Lower leg skin (tissue), 4 donors: ENCODE results near the gene IL9R. TPM values are rescaled to one million over a fixed set of nuclear protein-coding genes. Genes with fewer than 3 reads are reported as not detected.
"Not testable (repeated sequence)": the region's sequence is repeated elsewhere in the genome, so short reads cannot be mapped to it uniquely, and the experiment has no call there.

ENCODE experiments used
- DNase-seq, 2 donors: peaks; one replicate each; pipeline ENCODE4 v3.0.0-alpha.2; 2019; ENCODE audit warnings: low spot score in 2 of 2
- H3K4me3 ChIP-seq: fragments of 200-600 bp; sonication (generic); 2 replicates; pipeline ENCODE4 v1.5.1; 2017; ENCODE audit warnings: mild to moderate bottlenecking, low read depth; ENCODE audit not compliant: poor library complexity, severe bottlenecking
- POLR2A ChIP-seq, 2 donors: fragments of 450-650 bp; IDR thresholded peaks; one replicate each; pipeline ENCODE4 v1.6.1; 2016 to 2017; ENCODE audit warnings: antibody characterized with exemption in 2 of 2, mild to moderate bottlenecking in 1 of 2, moderate library complexity in 1 of 2
- WGBS, 2 donors: methylation state at CpG; one replicate each; pipeline ENCODE4 v1.1.5; 2018; 5-methylcytosine and 5-hydroxymethylcytosine counted together
- intact Hi-C: fragments of 100-400 bp; cut with DNase I; formaldehyde crosslinking; loops from one replicate; pipeline ENCODE4 v1.15.0; 2023; ENCODE audit warnings: low total_unique reads
- total RNA-seq, 4 donors: library from RNA; depleted of rRNA; stranded (reverse); fragments of >200 nt; gene quantifications; one replicate each; pipeline ENCODE4 v1.1.0, GENCODE V29; 2016
- TF ChIP-seq, protein P1 (sequence below), 3 donors: fragments of 450-650 bp; IDR thresholded peaks; one replicate each; pipeline ENCODE4 v1.5.1; 2016; ENCODE audit warnings: antibody characterized with exemption in 3 of 3, mild to moderate bottlenecking in 3 of 3, moderate library complexity in 2 of 3

The IL9R gene
- total RNA-seq, 4 donors from 2014 or later = 0.26 to 0.27 TPM; not detected in 2

DNA sequence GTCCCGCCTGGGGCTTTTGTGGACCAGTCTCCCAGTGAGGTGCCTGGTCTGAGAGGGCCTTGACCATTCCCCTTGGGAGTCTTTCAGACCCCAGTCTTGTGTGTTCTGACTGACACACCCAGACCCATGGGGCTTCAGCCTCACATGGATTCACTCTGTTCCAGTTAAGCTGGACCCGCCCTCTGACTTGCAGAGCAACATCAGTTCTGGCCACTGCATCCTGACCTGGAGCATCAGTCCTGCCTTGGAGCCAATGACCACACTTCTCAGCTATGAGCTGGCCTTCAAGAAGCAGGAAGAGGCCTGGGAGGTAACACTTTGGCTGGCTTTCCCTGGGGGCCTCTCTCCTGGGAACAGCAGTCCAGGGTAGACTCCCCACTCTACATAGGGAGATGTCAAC is 6.8 kb downstream of the IL9R start:
- intact Hi-C loops = no loop called here
- DNase-seq = peak in 1 of 2 donors; percentile 72
- H3K4me3 ChIP-seq = no peak overlapping the region
- WGBS, 2 donors = 40 to 68% methylated on average over 2 of the region's 2 CpGs
- no peak for TF ChIP-seq POLR2A (IDR thresholded peaks at IDR 0.05)
- TF ChIP-seq, protein P1, sequence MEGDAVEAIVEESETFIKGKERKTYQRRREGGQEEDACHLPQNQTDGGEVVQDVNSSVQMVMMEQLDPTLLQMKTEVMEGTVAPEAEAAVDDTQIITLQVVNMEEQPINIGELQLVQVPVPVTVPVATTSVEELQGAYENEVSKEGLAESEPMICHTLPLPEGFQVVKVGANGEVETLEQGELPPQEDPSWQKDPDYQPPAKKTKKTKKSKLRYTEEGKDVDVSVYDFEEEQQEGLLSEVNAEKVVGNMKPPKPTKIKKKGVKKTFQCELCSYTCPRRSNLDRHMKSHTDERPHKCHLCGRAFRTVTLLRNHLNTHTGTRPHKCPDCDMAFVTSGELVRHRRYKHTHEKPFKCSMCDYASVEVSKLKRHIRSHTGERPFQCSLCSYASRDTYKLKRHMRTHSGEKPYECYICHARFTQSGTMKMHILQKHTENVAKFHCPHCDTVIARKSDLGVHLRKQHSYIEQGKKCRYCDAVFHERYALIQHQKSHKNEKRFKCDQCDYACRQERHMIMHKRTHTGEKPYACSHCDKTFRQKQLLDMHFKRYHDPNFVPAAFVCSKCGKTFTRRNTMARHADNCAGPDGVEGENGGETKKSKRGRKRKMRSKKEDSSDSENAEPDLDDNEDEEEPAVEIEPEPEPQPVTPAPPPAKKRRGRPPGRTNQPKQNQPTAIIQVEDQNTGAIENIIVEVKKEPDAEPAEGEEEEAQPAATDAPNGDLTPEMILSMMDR (IDR thresholded peaks at IDR 0.05) = no peak

DNA sequence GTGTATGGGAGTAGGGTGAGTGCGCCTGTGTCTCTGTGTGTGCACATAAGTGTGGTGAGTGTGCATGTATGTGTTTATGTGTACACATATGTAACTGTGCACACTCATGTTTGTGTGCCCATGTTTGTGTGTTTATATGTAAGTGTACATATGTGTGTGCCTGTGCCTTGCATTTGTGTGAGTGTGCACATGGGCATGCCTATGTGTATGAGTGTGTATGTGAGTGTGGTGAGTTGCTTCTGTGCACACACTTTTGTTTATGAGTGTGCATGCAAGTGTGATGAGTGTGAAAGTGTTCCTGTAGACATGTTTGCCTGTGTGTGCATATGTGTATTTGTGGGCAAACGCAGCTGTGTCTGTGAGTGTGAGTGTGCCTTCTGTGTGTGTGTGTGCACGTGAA is 7.2 kb downstream of the IL9R start:
- intact Hi-C loops = no loop called here
- TF ChIP-seq, protein P1 (IDR thresholded peaks at IDR 0.05) = no peak
- TF ChIP-seq POLR2A (IDR thresholded peaks at IDR 0.05) = no peak
- 81 to 86% methylated on average over 3 of the region's 3 CpGs for WGBS, 2 donors
- no peak overlapping the region for H3K4me3 ChIP-seq
- DNase-seq = no peak

DNA sequence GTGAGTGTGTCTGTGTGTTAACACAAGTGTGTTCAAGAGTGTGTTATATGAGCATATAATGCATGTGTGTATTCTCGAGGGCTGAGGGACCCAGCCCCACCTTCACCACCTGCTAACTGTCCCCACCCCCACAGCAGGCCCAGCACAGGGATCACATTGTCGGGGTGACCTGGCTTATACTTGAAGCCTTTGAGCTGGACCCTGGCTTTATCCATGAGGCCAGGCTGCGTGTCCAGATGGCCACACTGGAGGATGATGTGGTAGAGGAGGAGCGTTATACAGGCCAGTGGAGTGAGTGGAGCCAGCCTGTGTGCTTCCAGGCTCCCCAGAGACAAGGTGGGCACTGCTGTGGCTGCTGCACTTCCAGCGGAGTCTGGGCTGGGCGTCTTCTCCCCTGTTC is 7.6 kb downstream of the IL9R start:
- H3K4me3 ChIP-seq = no peak overlapping the region
- TF ChIP-seq, protein P1 (IDR thresholded peaks at IDR 0.05) = no peak
- no peak for TF ChIP-seq POLR2A (IDR thresholded peaks at IDR 0.05)
- intact Hi-C loops = no loop called here
- peak in 1 of 2 donors; percentile 69 for DNase-seq
- 62 to 76% methylated on average over 5 to 6 of the region's 6 CpGs for WGBS, 2 donors

DNA sequence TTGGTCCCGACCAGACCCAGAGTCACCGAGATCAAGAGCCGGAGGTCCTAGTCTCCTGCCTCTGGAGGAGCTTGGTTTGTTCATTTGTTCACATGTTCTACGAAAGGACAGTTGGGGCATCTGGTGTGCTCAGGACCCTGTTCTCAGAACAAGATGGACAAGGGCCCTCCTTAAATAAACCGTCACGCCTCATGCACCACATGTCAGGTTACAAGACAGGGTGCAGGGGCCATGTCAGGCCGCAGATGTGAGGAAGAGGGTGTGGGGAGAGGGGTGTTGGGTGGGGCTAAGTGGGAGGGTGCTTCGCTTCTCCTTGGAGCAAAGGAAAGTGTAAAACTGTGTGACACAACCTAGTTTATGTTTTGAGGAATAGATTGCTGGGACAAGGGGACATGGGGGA is 9.0 kb downstream of the IL9R start:
- WGBS, 2 donors = 92% methylated on average over 2 to 5 of the region's 8 CpGs
- intact Hi-C loops, H3K4me3 ChIP-seq: not testable (repeated sequence)
- peak in 1 of 2 donors; percentile 53 for DNase-seq

DNA sequence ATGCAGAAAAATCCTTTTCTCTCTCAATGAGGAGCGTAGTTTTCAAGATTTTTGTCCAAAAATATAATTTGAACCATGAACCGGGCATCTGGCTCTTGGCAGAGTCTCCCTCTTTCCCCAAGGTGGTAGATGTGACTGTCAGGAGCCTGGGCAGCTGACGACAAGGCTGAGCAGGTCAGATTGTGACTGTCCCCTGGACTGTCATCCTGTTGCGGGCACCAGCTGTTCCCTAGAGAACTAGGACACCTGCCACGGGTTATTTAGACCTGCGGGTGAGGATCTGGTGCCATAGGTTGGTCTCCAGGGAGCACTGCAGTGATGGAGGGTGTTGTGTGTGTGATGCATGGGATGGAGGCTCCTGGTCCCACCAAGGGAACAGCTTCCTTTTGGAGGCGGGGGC is 10.9 kb downstream of the IL9R start:
- intact Hi-C loops, H3K4me3 ChIP-seq: not testable (repeated sequence)
- WGBS, 2 donors = 73 to 84% methylated on average over 4 to 5 of the region's 7 CpGs
- peak in 1 of 2 donors; percentile 50 for DNase-seq

DNA sequence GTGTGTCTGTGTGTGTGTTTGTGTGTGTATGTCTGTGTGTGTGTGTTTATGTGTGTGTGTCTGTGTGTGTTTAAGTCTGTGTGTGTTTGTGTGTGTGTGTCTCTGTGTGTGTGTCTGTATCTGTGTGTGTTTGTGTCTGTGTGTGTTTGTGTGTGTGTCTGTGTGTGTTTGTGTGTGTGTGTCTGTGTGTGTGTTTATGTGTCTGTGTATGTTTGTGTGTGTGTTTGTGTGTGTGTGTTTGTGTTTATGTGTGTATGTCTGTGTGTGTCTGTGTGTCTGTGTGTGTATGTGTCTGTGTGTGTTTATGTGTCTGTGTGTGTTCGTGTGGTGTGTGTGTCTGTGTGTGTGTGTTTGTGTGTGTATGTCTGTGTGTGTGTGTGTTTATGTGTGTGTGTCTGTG is 11.4 kb downstream of the IL9R start:
- 14 to 92% methylated on average over 1 of the region's 1 CpG for WGBS, 2 donors
- TF ChIP-seq, protein P1 (IDR thresholded peaks at IDR 0.05) = no peak
- TF ChIP-seq POLR2A (IDR thresholded peaks at IDR 0.05) = no peak
- intact Hi-C loops = no loop called here
- DNase-seq = peak in 1 of 2 donors; percentile 21
- no peak overlapping the region for H3K4me3 ChIP-seq

DNA sequence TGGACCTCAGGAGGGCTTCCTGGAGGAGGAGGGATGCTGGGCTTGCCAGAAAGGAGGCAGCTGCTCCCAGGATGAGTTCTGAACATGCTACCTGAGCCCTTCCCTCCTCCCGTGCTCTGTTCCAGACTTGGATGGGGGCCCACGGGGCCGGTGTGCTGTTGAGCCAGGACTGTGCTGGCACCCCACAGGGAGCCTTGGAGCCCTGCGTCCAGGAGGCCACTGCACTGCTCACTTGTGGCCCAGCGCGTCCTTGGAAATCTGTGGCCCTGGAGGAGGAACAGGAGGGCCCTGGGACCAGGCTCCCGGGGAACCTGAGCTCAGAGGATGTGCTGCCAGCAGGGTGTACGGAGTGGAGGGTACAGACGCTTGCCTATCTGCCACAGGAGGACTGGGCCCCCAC is 12.2 kb downstream of the IL9R start:
- H3K4me3 ChIP-seq, intact Hi-C loops: not testable (repeated sequence)
- WGBS, 2 donors = no CpG with 5 or more reads among the region's 9 CpGs
- DNase-seq = peak in 1 of 2 donors; percentile 48

DNA sequence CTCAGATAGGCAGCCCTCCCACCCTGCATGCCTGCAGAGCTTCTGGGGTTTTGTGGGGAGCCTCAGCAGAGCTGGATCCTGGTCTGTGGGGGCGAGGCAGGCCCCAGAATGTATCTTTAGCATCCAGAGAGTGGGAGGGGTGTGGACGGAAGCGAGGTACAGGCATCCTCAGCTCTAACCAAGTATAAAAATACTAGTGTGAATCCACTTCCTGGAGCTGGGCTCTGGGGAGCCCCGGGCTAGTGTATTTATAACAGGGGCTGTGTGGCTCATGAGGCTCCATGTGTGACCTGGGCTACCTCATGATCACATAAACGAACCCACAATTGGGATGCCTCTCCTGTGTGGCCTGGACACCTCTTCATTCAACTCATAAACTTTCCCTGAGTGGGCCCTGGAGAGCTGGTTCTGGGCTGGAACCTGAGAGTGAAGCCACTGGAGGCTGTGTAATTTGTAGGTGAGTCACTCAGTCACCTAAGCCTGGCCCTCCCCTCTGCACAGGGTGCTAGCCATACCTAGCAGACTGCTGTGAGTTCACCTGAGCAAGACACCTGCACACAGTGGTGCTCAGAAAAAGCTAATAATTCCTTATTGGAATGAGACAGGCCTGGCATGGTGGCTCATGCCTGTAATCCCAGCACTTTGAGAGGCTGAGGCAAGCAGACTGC is 15.9 kb downstream of the IL9R start:
- intact Hi-C loops, DNase-seq, H3K4me3 ChIP-seq: not testable (repeated sequence)
- no CpG with 5 or more reads among the region's 5 CpGs for WGBS, 2 donors

DNA sequence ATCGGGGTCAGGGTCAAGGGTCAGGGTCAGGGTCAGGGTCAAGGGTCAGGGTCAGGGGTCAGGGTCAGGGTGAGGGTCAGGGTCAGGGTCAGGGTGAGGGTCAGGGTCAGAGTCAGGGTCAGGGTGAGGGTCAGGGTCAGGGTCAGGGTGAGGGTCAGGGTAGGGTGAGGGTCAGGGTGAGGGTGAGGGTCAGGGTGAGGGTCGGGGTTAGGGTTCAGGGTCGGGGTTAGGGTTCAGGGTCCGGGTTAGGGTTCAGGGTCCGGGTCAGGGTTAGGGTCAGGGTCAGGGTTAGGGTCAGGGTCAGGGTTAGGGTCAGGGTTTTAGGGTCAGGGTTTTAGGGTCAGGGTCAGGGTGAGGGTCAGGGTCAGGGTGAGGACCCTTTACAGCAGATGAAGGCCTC is 22.4 kb downstream of the IL9R start:
- no CpG with 5 or more reads among the region's 5 CpGs for WGBS, 2 donors

DNA sequence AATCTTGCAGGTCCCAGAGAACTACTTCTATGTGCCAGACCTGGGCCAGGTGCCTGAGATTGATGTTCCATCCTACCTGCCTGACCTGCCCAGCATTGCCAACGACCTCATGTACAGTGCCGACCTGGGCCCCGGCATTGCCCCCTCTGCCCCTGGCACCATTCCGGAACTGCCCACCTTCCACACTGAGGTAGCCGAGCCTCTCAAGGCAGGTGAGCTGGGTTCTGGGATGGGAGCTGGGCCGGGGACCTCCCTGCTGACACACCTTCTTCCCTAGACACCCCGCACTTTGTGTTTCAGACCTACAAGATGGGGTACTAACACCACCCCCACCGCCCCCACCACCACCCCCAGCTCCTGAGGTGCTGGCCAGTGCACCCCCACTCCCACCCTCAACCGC is 25.5 kb downstream of the IL9R start:
- DNase-seq = peak in 1 of 2 donors; percentile 85
- 73% methylated on average over 8 of the region's 9 CpGs for WGBS, 2 donors
- intact Hi-C loops, H3K4me3 ChIP-seq: not testable (repeated sequence)

More for the DNA sequence above, 22.4 kb downstream of the IL9R start:
- intact Hi-C loops, H3K4me3 ChIP-seq: not testable (repeated sequence)
- peak in 1 of 2 donors; percentile 70 for DNase-seq

DNA sequence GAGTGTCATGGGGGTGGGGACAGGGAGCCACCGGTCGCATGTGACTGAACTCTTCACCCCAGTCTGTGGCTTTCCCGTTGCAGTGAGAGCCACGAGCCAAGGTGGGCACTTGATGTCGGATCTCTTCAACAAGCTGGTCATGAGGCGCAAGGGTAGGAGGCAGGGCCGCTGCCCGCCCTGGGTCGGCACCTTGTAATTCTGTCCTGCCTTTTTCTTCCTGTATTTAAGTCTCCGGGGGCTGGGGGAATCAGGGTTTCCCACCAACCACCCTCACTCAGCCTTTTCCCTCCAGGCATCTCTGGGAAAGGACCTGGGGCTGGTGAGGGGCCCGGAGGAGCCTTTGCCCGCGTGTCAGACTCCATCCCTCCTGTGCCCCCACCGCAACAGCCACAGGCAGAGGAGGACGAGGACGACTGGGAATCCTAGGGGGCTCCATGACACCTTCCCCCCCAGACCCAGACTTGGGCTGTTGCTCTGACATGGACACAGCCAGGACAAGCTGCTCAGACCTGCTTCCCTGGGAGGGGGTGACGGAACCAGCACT is 27.5 kb downstream of the IL9R start:
- H3K4me3 ChIP-seq, intact Hi-C loops: not testable (repeated sequence)
- WGBS, 2 donors = 74 to 83% methylated on average over 10 to 14 of the region's 17 CpGs
- DNase-seq = peak in 1 of 2 donors; percentile 87
